ENCODE measurements around the gene BCL10. TPM values are rescaled to one million over a fixed set of nuclear protein-coding genes. Genes with fewer than 3 reads are reported as not detected.

BCL10 gene
- total RNA-seq, 1 experiment from 2014 or later, result 26.1 TPM

DNA sequence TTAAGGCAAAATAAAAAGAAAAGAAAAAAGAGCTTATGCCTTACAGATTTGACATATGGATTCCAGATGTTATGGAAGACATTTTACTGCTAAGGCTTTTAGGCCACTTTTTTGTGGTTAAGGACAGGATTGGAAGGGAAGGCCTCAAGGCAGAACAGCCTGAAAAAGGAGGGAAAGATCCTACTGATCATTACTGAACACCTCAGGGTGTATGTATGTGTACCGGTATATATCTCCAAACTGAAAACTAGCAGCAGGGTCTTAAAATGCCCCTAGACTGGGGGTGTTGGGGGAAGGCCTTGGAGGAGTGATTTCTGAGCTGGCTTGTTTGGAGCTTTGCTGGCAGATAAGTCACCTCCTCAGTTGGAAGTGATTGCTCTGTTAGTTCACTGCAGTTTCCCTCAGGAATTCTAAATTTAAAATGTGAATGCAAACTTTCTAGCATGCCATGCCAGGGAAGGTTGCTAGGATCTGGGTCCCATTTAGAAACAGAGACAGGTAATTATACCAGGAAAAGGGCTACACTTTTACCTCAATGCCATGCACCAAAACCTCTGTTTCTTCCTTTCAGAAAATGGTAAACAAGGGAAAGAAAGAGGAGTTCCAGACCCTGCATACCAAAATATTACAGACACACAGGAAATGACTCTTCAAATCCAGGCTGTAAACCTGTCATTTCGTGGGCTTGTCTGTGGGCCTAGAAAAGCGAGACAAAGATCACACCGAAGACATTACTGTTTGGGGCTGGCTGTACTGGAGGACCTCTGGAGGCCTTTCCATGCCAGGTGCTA, 32.0 kb downstream of the BCL10 start:
- H3K14ac ChIP-seq (ENCODE audit: insufficient read depth, low read length), result no peak overlapping the region
- peaks cover 8 to 9% of the 10 kb centered on the region in 2 experiments for H3K9me3 Mint-ChIP-seq
- no peaks in the 10 kb centered on the region for H3K79me2 ChIP-seq (ENCODE audit: insufficient read depth, low read length)
- no peaks in the 10 kb centered on the region; the same call in 1 of the 2 replicates for H3K4me1 ChIP-seq (ENCODE audit: insufficient read depth, low read length)
- no peak overlapping the region for H3K27ac ChIP-seq (ENCODE audit: insufficient read length, low read depth, low read length)
- DNase-seq, result no peak
- TF ChIP-seq, protein P1, sequence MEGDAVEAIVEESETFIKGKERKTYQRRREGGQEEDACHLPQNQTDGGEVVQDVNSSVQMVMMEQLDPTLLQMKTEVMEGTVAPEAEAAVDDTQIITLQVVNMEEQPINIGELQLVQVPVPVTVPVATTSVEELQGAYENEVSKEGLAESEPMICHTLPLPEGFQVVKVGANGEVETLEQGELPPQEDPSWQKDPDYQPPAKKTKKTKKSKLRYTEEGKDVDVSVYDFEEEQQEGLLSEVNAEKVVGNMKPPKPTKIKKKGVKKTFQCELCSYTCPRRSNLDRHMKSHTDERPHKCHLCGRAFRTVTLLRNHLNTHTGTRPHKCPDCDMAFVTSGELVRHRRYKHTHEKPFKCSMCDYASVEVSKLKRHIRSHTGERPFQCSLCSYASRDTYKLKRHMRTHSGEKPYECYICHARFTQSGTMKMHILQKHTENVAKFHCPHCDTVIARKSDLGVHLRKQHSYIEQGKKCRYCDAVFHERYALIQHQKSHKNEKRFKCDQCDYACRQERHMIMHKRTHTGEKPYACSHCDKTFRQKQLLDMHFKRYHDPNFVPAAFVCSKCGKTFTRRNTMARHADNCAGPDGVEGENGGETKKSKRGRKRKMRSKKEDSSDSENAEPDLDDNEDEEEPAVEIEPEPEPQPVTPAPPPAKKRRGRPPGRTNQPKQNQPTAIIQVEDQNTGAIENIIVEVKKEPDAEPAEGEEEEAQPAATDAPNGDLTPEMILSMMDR (conservative IDR thresholded peaks at IDR 0.05), result no peak
- H3K36me3 Mint-ChIP-seq (ENCODE audit: insufficient read depth in 1 of 3, low read depth in 3 of 3), result peaks cover 4 to 13% (median 7%) of the 10 kb centered on the region in 3 experiments
- H3K4me2 ChIP-seq (ENCODE audit: insufficient read depth, insufficient read length, low read length), result no peak overlapping the region
- no peak overlapping the region for H4K5ac ChIP-seq (ENCODE audit: insufficient read length, low read depth, low read length)
- H3K27me3 Mint-ChIP-seq (ENCODE audit: low read depth), result no peaks in the 10 kb centered on the region
- no peak overlapping the region for H2BK120ac ChIP-seq (ENCODE audit: low read depth, low read length, poor library complexity, severe bottlenecking)
- no peaks in the 10 kb centered on the region for H3K27me3 ChIP-seq (ENCODE audit: insufficient read depth, low read length)
- no peaks in the 10 kb centered on the region for H3K79me1 ChIP-seq (ENCODE audit: insufficient read depth, low read depth, low read length, poor library complexity, severe bottlenecking)
- no peak overlapping the region for H3T11ph ChIP-seq (ENCODE audit: low read length)
- H3K4ac ChIP-seq (ENCODE audit: low read depth, low read length), result no peak overlapping the region
- WGBS (ENCODE audit: extremely low coverage, insufficient read length, low lambda C conversion rate), result no CpG with 5 or more reads among the region's 4 CpGs
- H2BK15ac ChIP-seq (ENCODE audit: low read depth, low read length), result no peak overlapping the region
- H2AK5ac ChIP-seq (ENCODE audit: insufficient read length, low read length), result no peak overlapping the region
- no peak overlapping the region for H3K18ac ChIP-seq (ENCODE audit: insufficient read length, low read depth, low read length)
- H4K8ac ChIP-seq (replicated peaks; ENCODE audit: insufficient read length, low read depth, low read length), result no peak overlapping the region
- H4K91ac ChIP-seq (ENCODE audit: insufficient read length, low read depth, low read length), result no peak overlapping the region
- no peak overlapping the region for H2BK5ac ChIP-seq (ENCODE audit: insufficient read length, low read length)
- no peaks in the 10 kb centered on the region for H3K23me2 ChIP-seq (ENCODE audit: insufficient read length, low read depth, low read length, poor library complexity, severe bottlenecking)
- H3K4me3 Mint-ChIP-seq, result no peak overlapping the region
- H3K9ac ChIP-seq (ENCODE audit: extremely low read depth, insufficient read length, low read length), result no peak overlapping the region
- H3K56ac ChIP-seq (ENCODE audit: insufficient read length, low read depth, low read length), result no peak overlapping the region
- peak overlapping the region; percentile 65 for H2AFZ ChIP-seq (ENCODE audit: low read length)
- H3K9me3 ChIP-seq (ENCODE audit: control insufficient read depth, low read depth, low read length), result no peaks in the 10 kb centered on the region
- H2BK12ac ChIP-seq (ENCODE audit: insufficient read length, low read depth, low read length), result no peak overlapping the region
- peak overlapping the region in 1 of 3 experiments; percentile 66; a peak in 1 of 7 replicates for H3K27ac Mint-ChIP-seq
- H3K4me1 Mint-ChIP-seq, result peaks cover 26 to 28% of the 10 kb centered on the region in 2 experiments
- H4K20me1 ChIP-seq (ENCODE audit: control insufficient read depth, insufficient read depth, insufficient read length), result no peaks in the 10 kb centered on the region
- H3K23ac ChIP-seq (ENCODE audit: insufficient read length, low read depth, low read length), result no peak overlapping the region
- no peak overlapping the region for H2BK20ac ChIP-seq (ENCODE audit: low read depth, low read length, poor library complexity, severe bottlenecking)

All from H9 (cell line).